NCI-H1092 (cell line): ENCODE measurements around the gene SUPT3H.
"Not testable (repeated sequence)": the region's sequence is repeated elsewhere in the genome, so short reads cannot be mapped to it uniquely, and the experiment has no call there.

ENCODE experiments used
- DNase-seq: peaks from one replicate; lab custom pipeline; 2025; lab: John Stamatoyannopoulos, UW

Gene SUPT3H

GRCh38 chr6:45323656-45324224, 54.0 kb downstream of the SUPT3H start:
- no peak for DNase-seq

- DNase-seq, result no peak
These were observed 57.4 kb downstream of the SUPT3H start for GRCh38 chr6:45320349-45320748.

- no peak for DNase-seq
These were observed 63.6 kb downstream of the SUPT3H start for GRCh38 chr6:45314146-45314545.

GRCh38 chr6:45310118-45310788, 67.5 kb downstream of the SUPT3H start:
- DNase-seq, result no peak

GRCh38 chr6:45305546-45305945, 72.2 kb downstream of the SUPT3H start:
- no peak for DNase-seq

- no peak for DNase-seq
These were observed 74.9 kb downstream of the SUPT3H start for GRCh38 chr6:45302832-45303231.

GRCh38 chr6:45301348-45302142, 76.2 kb downstream of the SUPT3H start:
- no peak for DNase-seq

GRCh38 chr6:45300736-45301135, 77.0 kb downstream of the SUPT3H start:
- DNase-seq, result no peak

GRCh38 chr6:45299096-45299581, 78.6 kb downstream of the SUPT3H start:
- no peak for DNase-seq

- no peak for DNase-seq
These were observed 80.4 kb downstream of the SUPT3H start for GRCh38 chr6:45297320-45297719.

- not testable (repeated sequence) for DNase-seq
These were observed 83.6 kb downstream of the SUPT3H start for GRCh38 chr6:45294065-45294701.

- DNase-seq, result no peak
These were observed 84.4 kb downstream of the SUPT3H start for GRCh38 chr6:45293306-45293705.

GRCh38 chr6:45289751-45290514, 87.8 kb downstream of the SUPT3H start:
- DNase-seq, result no peak

- not testable (repeated sequence) for DNase-seq
These were observed 91.0 kb downstream of the SUPT3H start for GRCh38 chr6:45286707-45287106.

GRCh38 chr6:45278367-45278766, 99.4 kb downstream of the SUPT3H start:
- no peak for DNase-seq

GRCh38 chr6:45277741-45278140, 100.0 kb downstream of the SUPT3H start:
- DNase-seq, result not testable (repeated sequence)

- DNase-seq, result no peak
These were observed 102.4 kb downstream of the SUPT3H start for GRCh38 chr6:45275358-45275757.

GRCh38 chr6:45272626-45273025, 105.1 kb downstream of the SUPT3H start:
- no peak for DNase-seq

- no peak for DNase-seq
These were observed 112.5 kb downstream of the SUPT3H start for GRCh38 chr6:45265246-45265645.

- DNase-seq, result no peak
These were observed 117.0 kb downstream of the SUPT3H start for GRCh38 chr6:45260696-45261095.
